Measurements from ENCODE around the gene MCAM. TPM values are rescaled to one million over a fixed set of nuclear protein-coding genes. Genes with fewer than 3 reads are reported as not detected.

MCAM gene
- total and polyA plus RNA-seq, 2 experiments from 2014 or later, result 8.6 to 40.4 TPM

GRCh38 chr11:119347242-119347641 lies 30.3 kb upstream of the MCAM start:
- in situ Hi-C loops (cut with MboI), result no loop called here
- peak; percentile 70 for DNase-seq

GRCh38 chr11:119346605-119347004 lies 29.7 kb upstream of the MCAM start, which contains the start of gene MFRP:
TSS of gene MFRP (minus strand) at chr11:119346705. CDS start at chr11:119346513, 192 bp downstream.
- no peak within 1 kb of the TSS for H3K27ac ChIP-seq
- no peak for DNase-seq
- in situ Hi-C loops (cut with MboI), result no loop called here

More at GRCh38 chr11:119347242-119347641, 30.3 kb upstream of the MCAM start:
- Histone ChIP-seq H3K27ac (no peak overlapping the region), H4K20me1 (ENCODE audit: insufficient read depth) (no peaks in the 10 kb centered on the region), H3K36me3 (ENCODE audit: low read depth) (no peaks in the 10 kb centered on the region), H3K9me2 (ENCODE audit: insufficient read depth) (no peaks in the 10 kb centered on the region), H3K4me1 (ENCODE audit: insufficient read depth) (peaks cover 12% of the 10 kb centered on the region), H3K79me2 (ENCODE audit: insufficient read depth) (no peaks in the 10 kb centered on the region), H3K9me3 (ENCODE audit: low read depth) (no peaks in the 10 kb centered on the region), H3K27me3 (replicated peaks; ENCODE audit: insufficient read depth) (peaks cover 8% of the 10 kb centered on the region; the same call in 1 of the 2 replicates), H3K4me3 (no peak overlapping the region), H3F3A (ENCODE audit: insufficient read depth) (peaks cover 9% of the 10 kb centered on the region; the same call in 1 of the 2 replicates), H3K9ac (no peak overlapping the region), H3K4me2 (ENCODE audit: unreplicated experiment) (no peak overlapping the region), H2AFZ (no peak overlapping the region)
- 0 to 2% methylated on average over 2 of the region's 2 CpGs for WGBS, 2 experiments (ENCODE audit: low coverage in 1 of 2, low lambda C conversion rate in 2 of 2, missing lambda C conversion rate in 2 of 2)
- TF ChIP-seq EZH2 (IDR thresholded peaks at IDR 0.05; ENCODE audit: insufficient read depth, poor library complexity, severe bottlenecking) (no peak), EZH2phosphoT487 (IDR thresholded peaks at IDR 0.05; ENCODE audit: insufficient read depth, low read depth) (no peak)

GRCh38 chr11:119345685-119346084 lies 28.8 kb upstream of the MCAM start:
- no peaks in the 10 kb centered on the region for H3K79me2 ChIP-seq (ENCODE audit: insufficient read depth)
- no peaks in the 10 kb centered on the region for H3K9me3 ChIP-seq (ENCODE audit: low read depth)
- no peak for TF ChIP-seq EZH2 (IDR thresholded peaks at IDR 0.05; ENCODE audit: insufficient read depth, poor library complexity, severe bottlenecking)
- TF ChIP-seq EZH2phosphoT487 (IDR thresholded peaks at IDR 0.05; ENCODE audit: insufficient read depth, low read depth), result no peak
- no peak overlapping the region for H3K4me2 ChIP-seq (ENCODE audit: unreplicated experiment)
- 69 to 72% methylated on average over 10 to 12 of the region's 12 CpGs for WGBS, 2 experiments (ENCODE audit: low coverage in 1 of 2, low lambda C conversion rate in 2 of 2, missing lambda C conversion rate in 2 of 2)
- H3K9ac ChIP-seq, result no peak overlapping the region
- H3K9me2 ChIP-seq (ENCODE audit: insufficient read depth), result no peaks in the 10 kb centered on the region
- peaks cover 12% of the 10 kb centered on the region for H3K4me1 ChIP-seq (ENCODE audit: insufficient read depth)
- in situ Hi-C loops (cut with MboI), result no loop called here
- no peaks in the 10 kb centered on the region for H3K36me3 ChIP-seq (ENCODE audit: low read depth)
- H3K27ac ChIP-seq, result no peak overlapping the region
- no peak for DNase-seq
- peaks cover 3% of the 10 kb centered on the region; the same call in 1 of the 2 replicates for H3K27me3 ChIP-seq (replicated peaks; ENCODE audit: insufficient read depth)
- no peak overlapping the region for H2AFZ ChIP-seq
- peaks cover 9% of the 10 kb centered on the region; the same call in 1 of the 2 replicates for H3F3A ChIP-seq (ENCODE audit: insufficient read depth)
- no peak overlapping the region for H3K4me3 ChIP-seq
- no peaks in the 10 kb centered on the region for H4K20me1 ChIP-seq (ENCODE audit: insufficient read depth)

More at GRCh38 chr11:119346605-119347004, 29.7 kb upstream of the MCAM start, which contains the start of gene MFRP:
- Histone ChIP-seq H3F3A (ENCODE audit: insufficient read depth) (peaks cover 9% of the 10 kb centered on the region; the same call in 1 of the 2 replicates), H3K9ac (no peak within 1 kb of the TSS), H3K79me2 (ENCODE audit: insufficient read depth) (no peaks in the 10 kb centered on the region), H3K36me3 (ENCODE audit: low read depth) (no peaks in the 10 kb centered on the region), H3K27me3 (replicated peaks; ENCODE audit: insufficient read depth) (peaks cover 8% of the 10 kb centered on the region; the same call in 1 of the 2 replicates), H3K4me1 (ENCODE audit: insufficient read depth) (peaks cover 12% of the 10 kb centered on the region), H4K20me1 (ENCODE audit: insufficient read depth) (no peaks in the 10 kb centered on the region), H2AFZ (no peak within 1 kb of the TSS), H3K4me2 (ENCODE audit: unreplicated experiment) (no peak within 1 kb of the TSS), H3K9me3 (ENCODE audit: low read depth) (no peaks in the 10 kb centered on the region), H3K9me2 (ENCODE audit: insufficient read depth) (no peaks in the 10 kb centered on the region), H3K4me3 (no peak within 1 kb of the TSS)
- TF ChIP-seq EZH2phosphoT487 (IDR thresholded peaks at IDR 0.05; ENCODE audit: insufficient read depth, low read depth) (no peak), EZH2 (IDR thresholded peaks at IDR 0.05; ENCODE audit: insufficient read depth, poor library complexity, severe bottlenecking) (no peak)
- 54 to 62% methylated on average over 5 to 6 of the region's 6 CpGs for WGBS, 2 experiments (ENCODE audit: low coverage in 1 of 2, low lambda C conversion rate in 2 of 2, missing lambda C conversion rate in 2 of 2)

GRCh38 chr11:119344291-119345010 lies 27.5 kb upstream of the MCAM start:
- peaks cover 9% of the 10 kb centered on the region; the same call in 1 of the 2 replicates for H3F3A ChIP-seq (ENCODE audit: insufficient read depth)
- no peaks in the 10 kb centered on the region for H3K79me2 ChIP-seq (ENCODE audit: insufficient read depth)
- H3K4me3 ChIP-seq, result no peak overlapping the region
- H2AFZ ChIP-seq, result no peak overlapping the region
- H3K9me2 ChIP-seq (ENCODE audit: insufficient read depth), result no peaks in the 10 kb centered on the region
- H3K27me3 ChIP-seq (replicated peaks; ENCODE audit: insufficient read depth), result no peaks in the 10 kb centered on the region
- no peak overlapping the region for H3K27ac ChIP-seq
- no peaks in the 10 kb centered on the region for H4K20me1 ChIP-seq (ENCODE audit: insufficient read depth)
- H3K4me2 ChIP-seq (ENCODE audit: unreplicated experiment), result no peak overlapping the region
- 56% methylated on average over 14 of the region's 14 CpGs for WGBS, 2 experiments (ENCODE audit: low coverage in 1 of 2, low lambda C conversion rate in 2 of 2, missing lambda C conversion rate in 2 of 2)
- no peak overlapping the region for H3K9ac ChIP-seq
- DNase-seq, result peak; percentile 38
- H3K4me1 ChIP-seq (ENCODE audit: insufficient read depth), result peaks cover 12% of the 10 kb centered on the region
- TF ChIP-seq EZH2 (IDR thresholded peaks at IDR 0.05; ENCODE audit: insufficient read depth, poor library complexity, severe bottlenecking) (no peak), EZH2phosphoT487 (IDR thresholded peaks at IDR 0.05; ENCODE audit: insufficient read depth, low read depth) (no peak)
- no peaks in the 10 kb centered on the region for H3K9me3 ChIP-seq (ENCODE audit: low read depth)
- in situ Hi-C loops (cut with MboI), result no loop called here
- no peaks in the 10 kb centered on the region for H3K36me3 ChIP-seq (ENCODE audit: low read depth)
